Urothelium cell line (cell line): ENCODE measurements around the gene CDK18.

Experiments used
- DNase-seq: peaks from one replicate; pipeline ENCODE4 v3.0.0; 2011; ENCODE audit warnings: low spot score, mixed read lengths
- FAIRE-seq: peaks from 2 replicates; lab custom pipeline; 2011; peaks lifted over from hg19 to GRCh38; lab: Jason Lieb, UNC

CDK18 gene

GRCh38 chr1:205582046-205582445 lies 77.6 kb downstream of the CDK18 start:
- DNase-seq (no peak), FAIRE-seq (no peak)
